Daoy (cell line): Measurements from ENCODE around the gene TPRG1. TPM values are rescaled to one million over a fixed set of nuclear protein-coding genes. Genes with fewer than 3 reads are reported as not detected.

ENCODE experiments used
- DNase-seq: peaks from one replicate; pipeline ENCODE4 v3.0.0-alpha.2; 2015; ENCODE audit warnings: low read depth
- total RNA-seq: library from RNA; depleted of rRNA; stranded (reverse); fragments of >200 nt; shearing (Covaris generic); gene quantifications from 2 replicates; pipeline ENCODE4 v1.2.3, GENCODE V29; 2014

Gene TPRG1
- total RNA-seq, 1 experiment from 2014 or later = 0.69 TPM

GRCh38 chr3:189355481-189356201 is 183.9 kb downstream of the TPRG1 start:
- peak; percentile 67 for DNase-seq

GRCh38 chr3:189360291-189360690 is 188.5 kb downstream of the TPRG1 start:
- no peak for DNase-seq

GRCh38 chr3:189361103-189361835 is 189.5 kb downstream of the TPRG1 start:
- DNase-seq = no peak

GRCh38 chr3:189363590-189364255 is 192.0 kb downstream of the TPRG1 start:
- peak; percentile 28 for DNase-seq

- no peak for DNase-seq
Measured at GRCh38 chr3:189365609-189366564, 194.1 kb downstream of the TPRG1 start.

GRCh38 chr3:189368384-189368783 is 196.6 kb downstream of the TPRG1 start:
- DNase-seq = no peak

GRCh38 chr3:189369636-189370035 is 197.9 kb downstream of the TPRG1 start:
- DNase-seq = peak; percentile 60

- DNase-seq = no peak
Measured at GRCh38 chr3:189372243-189372642, 200.5 kb downstream of the TPRG1 start.
